Superior temporal gyrus (tissue), 1 donor: ENCODE results near the gene ASPSCR1.
"Not testable (repeated sequence)": the region's sequence is repeated elsewhere in the genome, so short reads cannot be mapped to it uniquely, and the experiment has no call there.

Experiments
- DNase-seq: peaks from one replicate; pipeline ENCODE4 v3.0.0-alpha.2; 2016; ENCODE audit errors: extremely low spot score

ASPSCR1 gene

DNA sequence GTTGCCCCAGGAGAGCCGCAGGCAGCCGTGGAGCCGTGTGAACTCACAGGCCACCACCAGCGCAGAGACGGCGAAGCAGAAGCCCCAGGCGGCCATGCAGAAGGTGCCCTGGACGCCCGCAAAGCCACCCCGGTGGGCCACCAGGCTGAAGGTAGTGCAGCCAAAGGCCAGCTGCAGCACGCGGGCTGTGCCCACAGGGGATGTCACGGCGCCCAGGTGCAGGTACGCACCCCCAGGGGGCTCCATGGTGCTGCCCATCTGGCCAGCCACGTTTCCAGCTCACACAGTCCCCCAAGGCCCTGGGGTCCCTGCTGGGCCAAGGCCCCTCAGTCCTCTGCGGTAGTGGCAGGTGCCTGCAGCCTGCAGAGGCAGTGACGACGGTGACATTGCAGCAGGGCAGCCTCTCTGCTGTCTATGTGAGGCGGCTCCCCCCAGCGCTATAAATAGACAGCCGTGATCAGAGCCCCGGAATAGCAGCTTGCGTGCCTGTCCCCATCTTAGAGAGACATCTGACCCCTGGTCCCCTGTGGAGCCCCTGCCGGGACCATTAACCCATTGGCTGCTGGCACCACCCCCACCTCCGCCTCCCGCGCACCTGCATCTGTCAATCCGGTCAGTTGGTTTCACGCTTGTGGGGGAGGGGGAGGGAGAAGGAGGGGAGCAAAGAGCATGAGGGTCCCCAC lies 35.8 kb upstream of the ASPSCR1 start:
- no peak for DNase-seq

- DNase-seq: no peak
Observed at GRCh38 chr17:81942167-81942553, 35.3 kb upstream of the ASPSCR1 start.

DNA sequence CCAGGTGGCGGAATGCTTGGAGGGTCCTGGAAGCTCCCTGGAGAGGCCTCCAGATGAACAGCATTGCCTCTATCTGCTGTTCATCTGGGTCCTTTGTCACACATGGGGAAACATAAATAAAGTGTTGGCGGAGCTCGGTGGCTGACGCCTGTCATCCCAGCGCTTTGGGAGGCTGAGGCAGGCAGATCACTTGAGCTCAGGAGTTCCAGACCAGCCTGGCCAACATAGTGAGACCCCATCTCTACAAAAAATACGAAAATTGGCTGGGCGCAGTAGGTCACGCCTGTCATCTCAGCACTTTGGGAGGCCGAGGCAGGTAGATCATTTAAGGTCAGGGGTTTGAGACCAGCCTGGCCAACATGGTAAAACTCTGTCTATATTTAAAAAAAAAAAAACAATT lies 32.6 kb upstream of the ASPSCR1 start:
- DNase-seq: no peak

GRCh38 chr17:81947189-81947588 lies 30.2 kb upstream of the ASPSCR1 start, which contains the start of gene MYADML2:
MYADML2 (minus strand) TSS chr17:81947233; CDS start chr17:81941741, 5,492 bp downstream.
- DNase-seq: no peak

DNA sequence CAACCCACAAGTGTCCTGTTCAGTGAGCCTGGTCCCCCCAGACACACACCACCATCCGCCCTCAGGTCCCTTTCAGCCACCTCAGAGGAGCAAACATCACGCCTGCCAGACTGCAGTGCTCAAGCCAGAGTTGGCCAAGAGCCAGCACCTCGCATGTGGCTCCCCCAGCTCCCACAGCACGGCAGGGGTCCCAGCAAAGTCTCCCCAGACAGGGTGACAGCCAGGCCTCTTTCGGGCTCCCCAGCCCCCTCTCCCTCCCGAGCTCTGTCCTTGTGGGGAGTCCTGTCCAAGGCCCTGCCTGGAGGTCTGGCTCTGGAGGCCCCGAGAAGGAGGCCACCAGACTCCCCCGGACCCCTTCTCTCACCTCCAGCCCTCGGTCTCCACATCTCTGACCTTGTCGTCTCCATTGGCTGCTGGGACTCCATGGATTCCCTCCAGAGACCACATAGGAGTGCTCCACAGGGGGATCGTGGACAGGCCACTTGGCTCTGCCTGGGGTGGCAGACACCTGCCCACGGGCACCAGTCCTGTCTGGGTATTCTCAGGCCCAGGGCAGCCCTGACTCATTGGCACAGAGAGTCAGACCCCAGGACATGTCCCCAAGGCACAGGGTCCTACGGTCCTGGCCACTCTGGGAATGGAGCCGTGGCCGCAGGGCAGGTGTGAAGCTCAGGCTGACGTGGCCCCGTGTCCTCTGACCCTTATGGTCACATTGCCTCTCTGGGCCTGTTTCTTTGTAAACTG lies 28.6 kb upstream of the ASPSCR1 start:
- no peak for DNase-seq

DNA sequence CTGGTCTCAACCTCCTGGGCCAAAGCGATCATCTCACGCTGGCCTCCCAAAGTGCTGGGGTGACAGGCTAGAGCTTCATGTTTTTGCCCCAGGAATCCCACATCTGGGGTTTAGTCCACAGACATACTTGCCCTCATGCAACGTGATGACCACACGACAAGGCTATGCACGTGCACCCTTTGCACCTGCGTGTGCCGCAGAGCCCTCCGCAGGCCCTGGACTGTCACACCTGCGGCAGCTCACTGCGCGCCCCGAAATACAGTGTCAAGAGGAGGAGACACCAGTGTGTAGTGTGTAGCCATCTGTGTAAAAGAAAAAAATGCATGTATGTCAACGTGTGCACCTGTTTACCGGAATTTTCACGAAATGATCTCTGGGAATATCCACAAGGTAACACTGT lies 26.9 kb upstream of the ASPSCR1 start:
- no peak for DNase-seq

DNA sequence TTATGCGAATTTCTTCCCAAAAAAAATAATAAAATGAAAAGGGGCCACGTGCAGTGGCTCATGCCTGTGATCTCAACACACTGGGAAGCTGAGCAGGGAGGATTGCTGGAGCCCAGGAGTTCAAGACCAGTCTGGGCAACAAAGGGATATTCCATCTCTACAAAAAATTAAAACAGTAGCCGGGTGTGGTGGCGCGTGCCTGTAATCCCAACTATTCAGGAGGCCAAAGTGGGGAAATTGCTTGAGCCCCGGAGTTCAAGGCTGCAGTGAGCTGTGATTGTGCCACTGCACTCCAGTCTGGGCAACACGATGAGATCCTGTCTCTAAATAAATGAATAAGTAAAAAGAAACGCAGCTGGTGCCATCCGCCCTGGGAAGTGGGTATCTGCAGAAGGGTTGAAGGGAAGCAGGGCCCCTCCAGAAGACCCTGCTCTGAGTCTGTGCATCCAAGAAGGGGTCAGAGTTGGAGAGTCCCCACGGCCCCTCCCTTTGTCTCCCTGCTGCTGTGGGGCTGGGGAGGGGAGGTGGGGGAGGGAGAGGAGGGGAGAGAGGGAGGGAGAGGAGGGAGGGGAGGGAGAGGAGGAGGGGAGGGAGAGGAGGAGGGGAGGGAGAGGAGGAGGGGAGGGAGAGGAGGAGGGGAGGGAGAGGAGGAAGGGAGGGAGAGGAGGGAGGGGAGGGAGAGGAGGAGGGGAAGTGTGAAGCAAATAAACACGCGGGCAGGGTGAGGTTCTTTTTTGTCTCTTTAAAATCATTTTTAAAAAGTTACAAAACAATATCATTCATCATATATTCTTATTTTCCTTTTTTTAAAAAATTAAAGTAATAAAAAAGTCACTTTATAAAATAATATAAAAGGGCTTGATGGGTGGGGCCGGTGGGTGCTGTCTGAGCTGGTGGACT lies 25.4 kb upstream of the ASPSCR1 start:
- DNase-seq: no peak

GRCh38 chr17:81952792-81953228 lies 24.6 kb upstream of the ASPSCR1 start:
- DNase-seq: no peak

- DNase-seq: not testable (repeated sequence)
Observed at GRCh38 chr17:81953443-81953842, 24.0 kb upstream of the ASPSCR1 start.

DNA sequence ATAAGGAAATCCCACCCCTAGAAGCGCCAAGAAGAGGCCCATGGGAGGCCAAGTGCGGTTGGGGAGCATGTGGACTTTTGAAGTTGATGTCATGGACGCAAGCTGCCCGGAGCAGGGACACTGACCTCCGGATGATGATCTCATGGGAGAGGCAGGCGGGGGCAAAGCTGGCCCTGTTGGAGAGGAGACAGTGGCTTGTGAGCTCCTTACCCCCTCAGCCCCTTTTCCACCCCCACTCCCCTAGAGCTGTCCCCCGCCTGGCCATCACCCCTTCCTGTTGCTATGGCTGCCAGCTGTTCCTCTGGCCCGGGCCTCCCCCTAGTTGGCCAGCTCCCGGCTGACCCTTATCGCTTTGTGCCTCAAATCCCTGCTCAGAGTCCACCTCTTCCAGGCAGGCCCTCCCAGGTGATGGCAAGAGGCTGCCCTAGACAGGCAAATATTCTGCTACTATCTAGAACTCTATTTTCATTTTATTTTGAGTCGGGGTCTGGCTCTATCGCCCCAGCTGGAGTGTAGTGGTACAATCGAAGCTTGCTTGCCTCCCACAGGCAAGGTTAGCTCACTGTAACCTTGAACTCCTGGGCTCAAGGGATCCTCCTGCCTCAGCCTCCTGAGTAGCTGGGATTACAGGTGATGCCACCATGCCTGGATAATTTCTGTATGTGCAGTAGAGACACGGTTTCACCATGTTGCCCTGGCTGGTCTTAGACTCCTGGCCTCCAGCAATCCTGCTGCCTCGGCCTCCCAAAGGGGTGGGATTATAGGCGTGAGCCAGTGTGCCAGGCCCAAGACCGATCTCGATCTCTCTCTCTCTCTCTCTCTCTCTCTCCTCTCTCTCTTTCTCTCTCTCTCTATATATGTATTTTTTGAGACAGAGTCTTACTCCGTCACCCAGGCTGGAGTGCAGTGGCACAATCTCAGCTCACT lies 23.0 kb upstream of the ASPSCR1 start:
- no peak for DNase-seq

DNA sequence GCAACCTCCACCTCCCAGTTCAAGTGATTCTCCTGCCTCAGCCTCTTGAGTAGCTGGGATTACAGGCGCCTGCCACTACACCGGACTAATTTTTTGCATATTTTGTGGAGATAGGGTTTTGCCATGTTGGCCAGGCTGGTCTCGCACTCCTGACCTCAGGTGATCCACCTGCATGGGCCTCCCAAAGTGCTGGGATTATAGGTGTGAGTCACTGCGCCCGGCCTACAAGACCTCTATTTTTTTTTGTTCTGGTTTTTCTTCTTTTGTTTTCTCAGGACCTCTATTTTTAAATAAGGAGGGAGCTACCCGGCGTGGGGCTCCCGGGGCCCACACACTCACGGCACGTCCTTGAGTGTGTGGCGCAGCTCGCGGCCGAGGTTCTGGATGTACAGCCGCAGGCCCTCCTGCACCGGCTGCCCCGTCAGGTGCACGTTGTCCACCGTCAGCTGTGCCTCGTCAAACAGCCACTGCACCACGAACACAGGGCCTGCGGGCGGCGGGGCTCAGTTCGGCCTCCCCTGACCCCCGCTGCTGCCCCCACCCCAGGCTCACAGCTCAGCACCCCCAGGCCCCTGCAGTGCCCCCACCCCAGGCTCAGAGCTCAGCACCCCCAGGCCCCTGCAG lies 22.3 kb upstream of the ASPSCR1 start:
- DNase-seq: no peak

GRCh38 chr17:81955756-81956544 lies 21.5 kb upstream of the ASPSCR1 start:
- no peak for DNase-seq

DNA sequence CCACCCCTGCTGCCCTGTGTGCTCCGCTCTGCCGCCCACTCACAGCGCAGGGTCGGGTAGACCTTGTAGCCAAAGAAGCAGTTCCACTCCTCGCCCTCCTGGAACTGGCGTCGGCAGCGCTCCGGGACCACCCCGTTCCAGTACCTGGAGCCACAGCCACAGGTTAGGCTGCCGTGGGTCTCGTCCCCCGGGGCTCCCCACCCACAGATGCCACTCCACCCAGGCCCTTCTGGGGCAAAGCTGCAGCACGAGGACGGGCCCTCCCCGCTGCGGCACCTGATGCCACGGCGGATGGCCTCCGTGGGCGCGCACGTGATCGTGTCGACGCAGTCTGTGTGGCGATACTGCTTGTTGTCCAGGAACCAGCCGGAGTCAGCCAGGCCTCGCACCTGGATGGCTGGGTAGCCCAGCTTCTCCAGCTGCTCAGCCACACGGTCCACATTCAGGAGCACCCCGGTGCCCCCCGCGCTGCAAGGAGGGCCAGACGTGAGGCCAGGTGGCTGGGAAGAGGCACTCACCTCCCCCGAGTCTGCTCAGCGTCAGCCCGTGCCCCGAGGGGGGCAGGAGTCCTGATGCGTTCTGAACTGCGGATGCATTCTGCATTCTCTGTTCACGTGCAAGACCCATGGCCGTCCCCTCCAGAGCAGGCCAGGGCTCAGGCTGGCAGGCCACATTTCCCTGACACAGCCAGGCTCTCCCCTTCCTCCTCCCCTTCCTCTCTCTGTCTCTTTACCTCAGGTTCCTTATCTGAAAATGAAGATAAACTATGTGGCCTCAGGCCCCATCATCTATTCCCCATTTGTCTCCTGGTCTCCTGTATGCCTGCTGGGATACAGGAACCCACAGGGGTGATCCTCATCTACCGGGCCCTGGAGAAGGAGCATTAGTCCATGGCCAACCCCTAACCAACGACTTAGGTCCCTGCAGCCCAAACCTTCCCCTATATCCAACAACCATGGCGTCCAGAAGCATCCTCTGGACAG lies 20.5 kb upstream of the ASPSCR1 start:
- no peak for DNase-seq

DNA sequence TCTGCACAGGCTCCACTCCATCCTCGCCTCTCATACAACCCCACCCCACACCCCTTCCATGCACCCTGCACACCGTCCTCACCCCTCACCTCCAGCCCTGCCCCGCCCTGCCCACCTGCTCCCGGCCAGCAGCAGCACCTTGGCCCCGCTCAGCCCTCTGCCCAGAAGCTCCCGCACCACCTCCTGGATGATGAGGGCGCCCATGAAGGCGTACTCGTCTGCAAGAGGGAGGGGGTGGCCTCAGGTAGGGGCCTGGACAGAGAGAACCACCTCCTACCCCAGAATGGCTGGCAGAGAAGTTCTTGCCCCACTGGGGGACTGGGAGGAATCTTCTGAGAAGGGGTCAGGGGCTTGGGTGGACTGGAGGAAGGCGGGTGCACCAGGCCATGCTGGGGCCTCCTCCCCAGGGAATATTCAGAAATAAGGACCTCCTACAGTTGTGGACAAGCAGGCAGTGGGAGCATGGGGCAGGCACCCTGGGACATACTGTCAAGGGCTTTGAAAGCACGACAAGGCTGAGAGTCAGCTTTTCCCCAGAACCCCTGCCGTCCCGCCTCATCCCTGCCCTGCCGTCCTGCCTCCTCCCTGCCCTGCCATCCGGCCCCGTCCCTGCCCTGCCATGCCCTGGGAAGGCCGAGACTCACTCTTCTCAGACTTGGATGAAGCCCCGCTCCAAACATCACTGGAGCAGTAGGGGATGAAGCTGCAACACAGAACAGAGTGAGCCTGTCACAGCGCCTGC lies 19.6 kb upstream of the ASPSCR1 start:
- DNase-seq: no peak

GRCh38 chr17:81958633-81959342 lies 18.6 kb upstream of the ASPSCR1 start:
- DNase-seq: no peak

DNA sequence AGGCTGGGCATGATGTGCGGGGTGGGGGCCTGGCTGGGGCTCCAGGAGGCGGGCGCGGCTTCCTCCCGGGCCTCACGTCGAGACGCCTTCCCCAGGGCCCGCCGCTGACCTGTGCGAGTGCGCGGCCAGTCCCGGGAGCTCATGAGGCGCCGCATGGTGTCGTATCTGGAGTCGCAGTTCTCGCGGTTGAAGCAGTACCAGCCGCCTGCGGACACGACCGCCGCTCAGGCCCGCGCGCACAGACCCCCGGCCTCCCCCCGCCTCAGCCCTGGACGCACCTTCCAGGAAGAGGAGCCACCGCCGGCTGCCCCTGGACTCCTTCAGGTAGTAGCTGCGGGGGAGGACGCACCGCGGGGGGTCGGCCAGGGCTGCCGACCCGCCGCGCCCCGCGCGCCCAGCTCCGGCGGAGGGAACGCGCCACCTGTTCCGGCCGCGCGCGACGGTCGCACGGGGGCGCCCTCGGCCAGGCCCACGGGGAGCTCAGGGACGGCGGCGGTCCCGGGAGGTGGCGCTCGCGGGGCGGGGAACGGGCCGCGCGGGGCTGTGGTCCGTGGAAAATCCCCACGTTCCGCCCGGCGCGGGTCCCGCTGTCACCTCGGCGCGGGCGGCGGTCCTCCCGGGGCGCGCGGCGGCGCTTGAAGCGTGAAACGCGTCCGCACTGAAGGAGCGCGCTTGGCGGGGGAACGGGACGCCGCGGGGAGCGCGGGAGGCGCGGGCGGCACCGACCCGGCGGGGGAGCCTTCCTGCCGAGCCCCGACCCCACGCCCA lies 17.9 kb upstream of the ASPSCR1 start:
- DNase-seq: peak; percentile 62
